CD14-positive monocyte (primary cell): ENCODE results near the gene EGR2. TPM values are rescaled to one million over a fixed set of nuclear protein-coding genes. Genes with fewer than 3 reads are reported as not detected.

Experiments used
- DNase-seq, 3 donors: peaks; one replicate each; pipeline ENCODE4 v3.0.0-alpha.2; 2011 to 2022
- H2AFZ ChIP-seq: 2 replicates; pipeline ENCODE4 v1.6.0; 2012; ENCODE audit warnings: mild to moderate bottlenecking, low read depth, low read length, inconsistent platforms; ENCODE audit not compliant: insufficient read depth, poor library complexity, severe bottlenecking
- H3K27ac ChIP-seq, 2 donors: 1 replicate in 1 of 2; 2 replicates in 1 of 2; pipeline ENCODE4 v1.5.1; 2012 to 2013; ENCODE audit warnings: low read length in 2 of 2, control low read depth in 1 of 2, inconsistent platforms in 1 of 2, low read depth in 1 of 2, mild to moderate bottlenecking in 1 of 2
- H3K27me3 ChIP-seq, 2 donors: one replicate each; pipeline versions ENCODE4 v1.6.0 to v1.6.1; 2011 to 2013; ENCODE audit warnings: low read length in 2 of 2; ENCODE audit not compliant: control insufficient read depth in 2 of 2, insufficient read depth in 2 of 2
- H3K36me3 ChIP-seq, 2 donors: replicated peaks in 1 of 2; 1 replicate in 1 of 2; 2 replicates in 1 of 2; pipeline versions ENCODE4 v1.5.1 to v1.6.1; 2012 to 2013; ENCODE audit warnings: low read length in 2 of 2, control low read depth in 1 of 2, inconsistent platforms in 1 of 2, mild to moderate bottlenecking in 1 of 2; ENCODE audit not compliant: insufficient read depth in 2 of 2, control insufficient read depth in 1 of 2
- H3K4me1 ChIP-seq, 2 donors: 1 replicate in 1 of 2; 2 replicates in 1 of 2; pipeline versions ENCODE4 v1.5.1 to v1.6.1; 2012 to 2013; ENCODE audit warnings: low read length in 2 of 2, control low read depth in 1 of 2, inconsistent platforms in 1 of 2, mild to moderate bottlenecking in 1 of 2, moderate library complexity in 1 of 2; ENCODE audit not compliant: insufficient read depth in 2 of 2, control insufficient read depth in 1 of 2
- H3K4me2 ChIP-seq: replicated peaks from 2 replicates; pipeline ENCODE3; 2012; ENCODE audit warnings: low read length, moderate library complexity, mild to moderate bottlenecking; ENCODE audit not compliant: poor library complexity, severe bottlenecking; ENCODE audit errors: extremely low read depth
- H3K4me3 ChIP-seq, 3 experiments: fragments of 200-600 bp in 1 of 3; sonication (generic) in 1 of 3; replicated peaks in 1 of 3; 1 replicate in 2 of 3; 2 replicates in 1 of 3; pipeline ENCODE4 v1.5.1; 2011 to 2013; ENCODE audit warnings: low read length in 3 of 3, mild to moderate bottlenecking in 3 of 3, control low read depth in 2 of 3, low read depth in 2 of 3, inconsistent platforms in 1 of 3, moderate library complexity in 1 of 3
- H3K79me2 ChIP-seq: 2 replicates; pipeline ENCODE4 v1.6.0; 2012; ENCODE audit warnings: mild to moderate bottlenecking, control low read depth, inconsistent platforms, low read length, moderate library complexity; ENCODE audit not compliant: insufficient read depth
- H3K9ac ChIP-seq: 2 replicates; pipeline ENCODE4 v1.6.0; 2017; ENCODE audit warnings: low read length, mild to moderate bottlenecking; ENCODE audit not compliant: insufficient read depth, poor library complexity, severe bottlenecking
- H3K9me3 ChIP-seq, 2 donors: replicated peaks in 1 of 2; 1 replicate in 1 of 2; 2 replicates in 1 of 2; pipeline versions ENCODE4 v1.5.1 to v1.6.1; 2012 to 2013; ENCODE audit warnings: low read length in 2 of 2, control low read depth in 1 of 2; ENCODE audit not compliant: control insufficient read depth in 1 of 2, insufficient read depth in 1 of 2
- H4K20me1 ChIP-seq: 2 replicates; pipeline ENCODE4 v1.6.0; 2012; ENCODE audit warnings: mild to moderate bottlenecking, low read length, control low read depth, moderate library complexity; ENCODE audit not compliant: insufficient read depth
- H3K27ac Mint-ChIP-seq, 7 donors: one replicate each; pipeline ENCODE4 v1.8.0; 2020; ENCODE audit warnings: mild to moderate bottlenecking in 7 of 7, mixed read lengths in 7 of 7, moderate library complexity in 6 of 7, inconsistent platforms in 2 of 7
- H3K27me3 Mint-ChIP-seq, 3 donors: one replicate each; pipeline ENCODE4 v1.8.0; 2021 to 2022; ENCODE audit warnings: low read depth in 3 of 3, mild to moderate bottlenecking in 3 of 3, mixed read lengths in 3 of 3, moderate library complexity in 3 of 3, inconsistent platforms in 1 of 3
- H3K36me3 Mint-ChIP-seq, 2 donors: one replicate each; pipeline ENCODE4 v1.8.0; 2020; ENCODE audit warnings: mixed read lengths in 2 of 2, inconsistent platforms in 1 of 2, mild to moderate bottlenecking in 1 of 2
- H3K4me1 Mint-ChIP-seq: one replicate; pipeline ENCODE4 v1.8.0; 2020; ENCODE audit warnings: mild to moderate bottlenecking, mixed read lengths
- H3K4me3 Mint-ChIP-seq, 2 donors: one replicate each; pipeline ENCODE4 v1.8.0; 2020; ENCODE audit warnings: mild to moderate bottlenecking in 2 of 2, mixed read lengths in 2 of 2, moderate library complexity in 1 of 2
- H3K9me3 Mint-ChIP-seq, 7 donors: one replicate each; pipeline ENCODE4 v1.8.0; 2020 to 2022; ENCODE audit warnings: mixed read lengths in 7 of 7, mild to moderate bottlenecking in 6 of 7, moderate library complexity in 6 of 7, inconsistent platforms in 2 of 7
- CTCF ChIP-seq: fragments of 200-600 bp; IDR thresholded peaks from one replicate; pipeline ENCODE4 v1.8.0; 2022; ENCODE audit warnings: antibody characterized with exemption, mild to moderate bottlenecking
- WGBS: methylation state at CpG from one replicate; pipeline ENCODE4 v1.1.5; 2013; ENCODE audit warnings: missing lambda C conversion rate; ENCODE audit not compliant: insufficient coverage; 5-methylcytosine and 5-hydroxymethylcytosine counted together
- intact Hi-C, 2 donors: fragments of 100-400 bp; cut with micrococcal nuclease; formaldehyde crosslinking; loops; one replicate each; pipeline versions ENCODE4 v1.15.0 to v1.15.1; 2023
- polyA plus RNA-seq, 3 donors: library from polyadenylated mRNA; depleted of rRNA in 1 of 3; unstranded in 2 of 3; stranded (reverse) in 1 of 3; fragments of 300-500 nt in 2 of 3; fragments of >200 nt in 1 of 3; fragmentation: Illumina TruSeq in 2 of 3; gene quantifications; 1 replicate in 2 of 3; 2 replicates in 1 of 3; pipeline ENCODE4 v1.2.3, GENCODE V29; 2012 to 2021

The EGR2 gene
- polyA plus RNA-seq, 3 donors, result 9.9 to 54.9 (median 10.3) TPM

GRCh38 chr10:62830679-62831078 is 14.5 kb upstream of the EGR2 start:
- Histone ChIP-seq H3K4me3 (no peak overlapping the region), H4K20me1 (no peaks in the 10 kb centered on the region), H3K79me2 (no peaks in the 10 kb centered on the region), H3K4me1 (peaks cover 13 to 14% of the 10 kb centered on the region in 2 donors), H3K27me3 (no peaks in the 10 kb centered on the region), H3K36me3 (no peaks in the 10 kb centered on the region), H3K9ac (no peak overlapping the region), H3K27ac (no peak overlapping the region), H3K4me2 (no peak overlapping the region), H3K9me3 (no peaks in the 10 kb centered on the region), H2AFZ (peak overlapping the region; percentile 40)
- 27% methylated on average over 3 of the region's 4 CpGs for WGBS
- H3K36me3 Mint-ChIP-seq, result no peaks in the 10 kb centered on the region
- intact Hi-C loops, result no loop called here
- no peaks in the 10 kb centered on the region for H3K9me3 Mint-ChIP-seq
- no peak overlapping the region for H3K4me3 Mint-ChIP-seq
- DNase-seq, result peak; percentile 42 to 60 (median 47)
- peak overlapping the region in 3 of 7 donors; percentile 36 to 64 (median 54) for H3K27ac Mint-ChIP-seq
- peaks cover 22% of the 10 kb centered on the region for H3K4me1 Mint-ChIP-seq
- TF ChIP-seq CTCF, result no peak
- H3K27me3 Mint-ChIP-seq, result peaks cover 0 to 7% (median 2%) of the 10 kb centered on the region in 3 donors

DNA sequence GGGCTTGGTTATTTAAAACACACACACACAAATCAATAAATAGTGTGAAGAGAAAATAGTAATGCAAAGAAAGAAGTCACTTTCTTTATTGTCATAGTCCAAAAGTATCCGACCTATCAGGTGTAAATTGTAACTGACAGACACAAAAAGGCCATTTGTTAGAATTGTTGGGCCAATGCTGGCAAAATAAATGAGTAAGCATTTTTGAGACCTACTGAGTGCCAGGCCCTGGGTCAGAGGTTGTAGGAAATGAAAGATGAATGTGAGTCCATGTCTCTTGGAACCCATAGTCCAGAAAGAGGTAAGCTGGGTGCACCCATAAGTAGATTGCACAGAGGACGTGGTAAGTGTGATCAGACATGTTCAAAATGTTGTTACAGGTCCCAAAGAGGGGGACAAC is 13.5 kb upstream of the EGR2 start:
- DNase-seq, result no peak
- 91% methylated on average over 1 of the region's 2 CpGs for WGBS
- no peak overlapping the region for H3K4me2 ChIP-seq
- no peak overlapping the region for H3K9ac ChIP-seq
- no peaks in the 10 kb centered on the region for H3K36me3 ChIP-seq
- no peaks in the 10 kb centered on the region for H3K36me3 Mint-ChIP-seq
- no peaks in the 10 kb centered on the region for H3K79me2 ChIP-seq
- no peaks in the 10 kb centered on the region for H4K20me1 ChIP-seq
- intact Hi-C loops, result no loop called here
- TF ChIP-seq CTCF, result no peak
- H2AFZ ChIP-seq, result no peak overlapping the region
- H3K27ac ChIP-seq, result no peak overlapping the region
- H3K4me3 ChIP-seq, result no peak overlapping the region
- no peak overlapping the region for H3K4me3 Mint-ChIP-seq
- H3K9me3 Mint-ChIP-seq, result no peaks in the 10 kb centered on the region
- no peaks in the 10 kb centered on the region for H3K9me3 ChIP-seq
- H3K4me1 ChIP-seq, result peaks cover 13 to 14% of the 10 kb centered on the region in 2 donors
- no peak overlapping the region for H3K27ac Mint-ChIP-seq
- H3K27me3 Mint-ChIP-seq, result peaks cover 0 to 4% (median 2%) of the 10 kb centered on the region in 3 donors
- no peaks in the 10 kb centered on the region for H3K27me3 ChIP-seq
- peaks cover 22% of the 10 kb centered on the region for H3K4me1 Mint-ChIP-seq
